B cell (primary cell): ENCODE data around the gene PROM1. TPM values are rescaled to one million over a fixed set of nuclear protein-coding genes. Genes with fewer than 3 reads are reported as not detected.

Source experiments
- ATAC-seq: fragments of 200-7000 bp; cut with Tn5 transposase; one replicate; pipeline ENCODE4 v1.10.0; 2021; ENCODE audit warnings: low read depth, mild to moderate bottlenecking, moderate number of reproducible peaks, moderate library complexity
- CTCF ChIA-PET: fragments of 350-600 bp; sonication (Branson Sonifier 250); formaldehyde crosslinking; loops from one replicate; lab custom pipeline; 2021; ENCODE audit warnings: antibody characterized with exemption, inconsistent platforms; lab: Charles Lee
- POLR2A ChIA-PET: fragments of 350-600 bp; sonication (Branson Sonifier 250); formaldehyde crosslinking; loops from one replicate; lab custom pipeline; 2021; ENCODE audit warnings: antibody characterized with exemption; lab: Charles Lee
- DNase-seq: peaks from one replicate; pipeline ENCODE4 v3.0.0; 2013
- H2AFZ ChIP-seq: 2 replicates; pipeline ENCODE4 v1.6.1; 2012; ENCODE audit warnings: mild to moderate bottlenecking, low read depth, low read length; ENCODE audit not compliant: insufficient read depth, poor library complexity, severe bottlenecking
- H3K27ac ChIP-seq, 2 donors: 1 replicate in 1 of 2; 2 replicates in 1 of 2; pipeline ENCODE4 v1.5.1; 2012 to 2013; ENCODE audit warnings: low read length in 2 of 2, mild to moderate bottlenecking in 2 of 2, moderate library complexity in 1 of 2
- H3K27me3 ChIP-seq, 4 experiments: fragments of 200-600 bp in 1 of 4; sonication (generic) in 1 of 4; replicated peaks in 1 of 4; 1 replicate in 2 of 4; 2 replicates in 2 of 4; pipeline versions ENCODE4 v1.6.1 to v1.7.0; 2013 to 2016; ENCODE audit warnings: low read length in 3 of 4, mild to moderate bottlenecking in 2 of 4, mixed read lengths in 1 of 4, moderate library complexity in 1 of 4; ENCODE audit not compliant: insufficient read depth in 4 of 4, control insufficient read depth in 3 of 4; ENCODE audit errors: control extremely low read depth in 1 of 4
- H3K36me3 ChIP-seq, 2 experiments: replicated peaks in 1 of 2; 1 replicate in 1 of 2; 2 replicates in 1 of 2; pipeline versions ENCODE4 v1.6.1 to v1.7.1; 2013; ENCODE audit warnings: low read length in 1 of 2; ENCODE audit not compliant: insufficient read depth in 2 of 2, control insufficient read depth in 1 of 2; ENCODE audit errors: control extremely low read depth in 1 of 2, extremely low read depth in 1 of 2
- H3K4me1 ChIP-seq, 2 donors: fragments of 200-600 bp in 1 of 2; sonication (generic) in 1 of 2; 1 replicate in 1 of 2; 2 replicates in 1 of 2; pipeline versions ENCODE4 v1.5.1 to v1.6.1; 2013 to 2017; ENCODE audit warnings: low read length in 2 of 2; ENCODE audit not compliant: control insufficient read depth in 2 of 2, insufficient read depth in 2 of 2
- H3K4me2 ChIP-seq: replicated peaks from 2 replicates; pipeline ENCODE3; 2012; ENCODE audit warnings: mild to moderate bottlenecking, low read depth, low read length; ENCODE audit not compliant: poor library complexity, severe bottlenecking
- H3K4me3 ChIP-seq, 5 experiments: fragments of 200-600 bp in 1 of 5; sonication (generic) in 1 of 5; 1 replicate in 3 of 5; 2 replicates in 2 of 5; pipeline versions ENCODE4 v1.5.1 to v1.7.0; 2011 to 2016; ENCODE audit warnings: low read length in 4 of 5, mild to moderate bottlenecking in 4 of 5, low read depth in 2 of 5, control low read depth in 1 of 5, moderate library complexity in 1 of 5; ENCODE audit not compliant: insufficient read depth in 1 of 5; ENCODE audit errors: control extremely low read depth in 1 of 5, extremely low read depth in 1 of 5
- H3K79me2 ChIP-seq: fragments of 200-600 bp; sonication (generic); one replicate; pipeline ENCODE4 v1.6.0; 2016; ENCODE audit warnings: low read length; ENCODE audit not compliant: control insufficient read depth, insufficient read depth
- H3K9ac ChIP-seq: fragments of 200-600 bp; sonication (generic); 2 replicates; pipeline ENCODE4 v1.6.1; 2017; ENCODE audit warnings: mild to moderate bottlenecking, low read length, moderate library complexity
- H3K9me3 ChIP-seq, 3 donors: one replicate each; pipeline versions ENCODE4 v1.6.1 to v1.7.1; 2013; ENCODE audit warnings: low read length in 2 of 3; ENCODE audit not compliant: control insufficient read depth in 2 of 3, insufficient read depth in 1 of 3; ENCODE audit errors: control extremely low read depth in 1 of 3
- H4K20me1 ChIP-seq: 2 replicates; pipeline ENCODE4 v1.6.0; 2012; ENCODE audit warnings: mild to moderate bottlenecking, low read length; ENCODE audit not compliant: insufficient read depth, control insufficient read depth, poor library complexity, severe bottlenecking
- H3K27ac Mint-ChIP-seq: one replicate; pipeline ENCODE4 v1.8.0; 2021; ENCODE audit warnings: mixed read lengths
- H3K27me3 Mint-ChIP-seq: one replicate; pipeline ENCODE4 v1.8.0; 2021; ENCODE audit warnings: mixed read lengths
- H3K4me1 Mint-ChIP-seq: one replicate; pipeline ENCODE4 v1.8.0; 2021; ENCODE audit warnings: mixed read lengths
- H3K4me3 Mint-ChIP-seq: one replicate; pipeline ENCODE4 v1.8.0; 2021; ENCODE audit warnings: mixed read lengths
- H3K9me3 Mint-ChIP-seq: one replicate; pipeline ENCODE4 v1.8.0; 2022; ENCODE audit warnings: mixed read lengths; ENCODE audit not compliant: insufficient read depth
- EZH2 ChIP-seq: IDR thresholded peaks from 2 replicates; pipeline ENCODE4 v1.6.1; 2012; ENCODE audit warnings: borderline replicate concordance, low read depth, mild to moderate bottlenecking, moderate library complexity, low read length; ENCODE audit not compliant: insufficient read depth, poor library complexity, severe bottlenecking
- whole genome bisulfite sequencing: methylation state at CpG from one replicate; pipeline ENCODE4 v1.1.5; 2013; ENCODE audit warnings: missing lambda C conversion rate; ENCODE audit not compliant: insufficient coverage; 5-methylcytosine and 5-hydroxymethylcytosine counted together
- intact Hi-C: fragments of 100-400 bp; cut with micrococcal nuclease; formaldehyde crosslinking; loops from one replicate; pipeline ENCODE4 v1.10.0; 2022
- polyA plus RNA-seq: library from polyadenylated mRNA; depleted of rRNA; stranded (reverse); fragments of >200 nt; gene quantifications from 2 replicates; pipeline ENCODE4 v1.2.3, GENCODE V29; 2012
- total RNA-seq, 2 donors: library from RNA; stranded (reverse); fragments of 120-200 nt in 1 of 2; gene quantifications; 1 replicate in 1 of 2; 2 replicates in 1 of 2; pipeline versions ENCODE4 v1.2.3 to v1.2.4, GENCODE V29; 2013 to 2022
- TF ChIP-seq, protein P1 (sequence below): fragments of 200-600 bp; IDR thresholded peaks from one replicate; pipeline ENCODE4 v1.8.0; 2022; ENCODE audit warnings: antibody characterized with exemption, mild to moderate bottlenecking

Gene PROM1
- total and polyA plus RNA-seq, 2 donors (not counting 1 experiment from before 2014, with no cell fraction given), result 0.04 TPM; not detected in 1

DNA sequence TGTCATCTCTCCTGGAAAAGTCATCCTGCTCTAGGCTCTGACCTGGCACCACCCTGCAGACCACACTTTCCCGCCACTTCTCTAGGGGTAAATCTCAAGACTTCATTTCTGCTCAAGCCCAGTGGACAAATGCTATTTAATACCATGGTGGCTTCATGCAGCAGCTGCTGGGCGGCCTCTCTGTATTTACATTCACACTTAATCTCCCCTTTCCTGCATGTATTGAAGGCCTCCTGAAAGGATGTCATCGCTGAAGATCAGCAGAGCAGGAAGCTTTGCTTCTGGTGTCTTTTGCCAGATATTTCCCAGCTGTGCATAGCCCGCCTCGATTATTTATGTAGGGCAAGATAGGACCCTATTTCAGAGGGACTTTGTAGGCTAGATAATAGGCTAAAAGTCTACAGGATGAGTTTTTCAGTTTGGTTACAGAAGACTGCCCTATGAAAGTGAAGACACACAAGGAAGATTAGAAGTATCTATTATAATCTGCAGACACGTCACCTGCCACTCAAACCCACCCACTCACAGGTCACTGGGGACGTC is 17.2 kb downstream of the PROM1 start:
- H3K27ac Mint-ChIP-seq, result no peak overlapping the region
- Histone ChIP-seq H4K20me1 (no peaks in the 10 kb centered on the region), H3K79me2 (no peaks in the 10 kb centered on the region), H3K27ac (no peak overlapping the region), H3K9ac (no peak overlapping the region), H3K36me3 (no peaks in the 10 kb centered on the region), H3K4me1 (no peaks in the 10 kb centered on the region), H3K4me2 (no peak overlapping the region), H3K9me3 (no peaks in the 10 kb centered on the region), H3K4me3 (no peak overlapping the region), H2AFZ (no peak overlapping the region), H3K27me3 (no peaks in the 10 kb centered on the region)
- no peaks in the 10 kb centered on the region for H3K9me3 Mint-ChIP-seq
- ChIA-PET POLR2A (no interaction called here), CTCF (no interaction called here)
- no peak for DNase-seq
- no peak for TF ChIP-seq EZH2
- TF ChIP-seq, protein P1, sequence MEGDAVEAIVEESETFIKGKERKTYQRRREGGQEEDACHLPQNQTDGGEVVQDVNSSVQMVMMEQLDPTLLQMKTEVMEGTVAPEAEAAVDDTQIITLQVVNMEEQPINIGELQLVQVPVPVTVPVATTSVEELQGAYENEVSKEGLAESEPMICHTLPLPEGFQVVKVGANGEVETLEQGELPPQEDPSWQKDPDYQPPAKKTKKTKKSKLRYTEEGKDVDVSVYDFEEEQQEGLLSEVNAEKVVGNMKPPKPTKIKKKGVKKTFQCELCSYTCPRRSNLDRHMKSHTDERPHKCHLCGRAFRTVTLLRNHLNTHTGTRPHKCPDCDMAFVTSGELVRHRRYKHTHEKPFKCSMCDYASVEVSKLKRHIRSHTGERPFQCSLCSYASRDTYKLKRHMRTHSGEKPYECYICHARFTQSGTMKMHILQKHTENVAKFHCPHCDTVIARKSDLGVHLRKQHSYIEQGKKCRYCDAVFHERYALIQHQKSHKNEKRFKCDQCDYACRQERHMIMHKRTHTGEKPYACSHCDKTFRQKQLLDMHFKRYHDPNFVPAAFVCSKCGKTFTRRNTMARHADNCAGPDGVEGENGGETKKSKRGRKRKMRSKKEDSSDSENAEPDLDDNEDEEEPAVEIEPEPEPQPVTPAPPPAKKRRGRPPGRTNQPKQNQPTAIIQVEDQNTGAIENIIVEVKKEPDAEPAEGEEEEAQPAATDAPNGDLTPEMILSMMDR, result no peak
- H3K4me3 Mint-ChIP-seq, result no peak overlapping the region
- intact Hi-C loops, result no loop called here
- peaks cover 18% of the 10 kb centered on the region for H3K27me3 Mint-ChIP-seq
- no peaks in the 10 kb centered on the region for H3K4me1 Mint-ChIP-seq
- WGBS, result 87% methylated on average over 5 of the region's 7 CpGs
- ATAC-seq, result no peak

DNA sequence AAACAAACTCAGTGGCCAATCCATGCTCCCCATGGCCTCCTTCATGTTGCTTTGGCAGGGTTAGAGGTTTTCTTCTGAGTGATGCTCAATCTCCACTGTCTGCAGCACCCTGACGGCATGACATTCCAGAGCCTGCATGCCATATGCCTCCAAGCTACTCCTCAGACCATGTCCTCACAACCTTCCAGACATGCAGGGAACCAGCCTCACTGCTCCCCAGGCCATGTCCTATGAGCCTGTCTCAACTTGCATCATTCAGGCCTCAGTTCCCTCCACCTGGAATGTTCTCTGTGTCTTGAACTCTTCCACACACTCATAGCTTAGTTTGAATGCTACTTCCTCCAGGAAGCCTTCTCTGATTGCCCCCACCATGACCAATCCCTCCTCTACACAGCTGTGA is 18.8 kb downstream of the PROM1 start:
- ChIA-PET POLR2A (no interaction called here), CTCF (no interaction called here)
- no peak for ATAC-seq

More for the DNA sequence above, 18.8 kb downstream of the PROM1 start:
- no peaks in the 10 kb centered on the region for H3K9me3 Mint-ChIP-seq
- Histone ChIP-seq H2AFZ (no peak overlapping the region), H3K4me1 (no peaks in the 10 kb centered on the region), H3K9me3 (no peaks in the 10 kb centered on the region), H3K4me2 (no peak overlapping the region), H3K36me3 (no peaks in the 10 kb centered on the region), H3K4me3 (no peak overlapping the region), H3K9ac (no peak overlapping the region), H3K79me2 (no peaks in the 10 kb centered on the region), H3K27me3 (no peaks in the 10 kb centered on the region), H4K20me1 (no peaks in the 10 kb centered on the region), H3K27ac (no peak overlapping the region)
- H3K4me3 Mint-ChIP-seq, result no peak overlapping the region
- DNase-seq, result no peak
- WGBS, result 100% methylated on average over 1 of the region's 1 CpG
- H3K27ac Mint-ChIP-seq, result no peak overlapping the region
- intact Hi-C loops, result no loop called here
- TF ChIP-seq, protein P1, result no peak
- TF ChIP-seq EZH2, result no peak
- H3K27me3 Mint-ChIP-seq, result peaks cover 21% of the 10 kb centered on the region
- H3K4me1 Mint-ChIP-seq, result no peaks in the 10 kb centered on the region
